PC-9 (cell line): Measurements from ENCODE around the gene KRTAP5-5.
"Not testable (repeated sequence)": the region's sequence is repeated elsewhere in the genome, so short reads cannot be mapped to it uniquely, and the experiment has no call there.

Source experiments
- EZH2 ChIP-seq: fragments of 200-600 bp; sonication (generic); IDR thresholded peaks from 2 replicates; pipeline ENCODE4 v1.8.0; 2017; ENCODE audit warnings: antibody characterized with exemption, low read depth
- TF ChIP-seq, protein P1 (sequence below): fragments of 200-600 bp; sonication (generic); conservative IDR thresholded peaks from 2 replicates; pipeline ENCODE4 v1.6.1; 2017; ENCODE audit warnings: mixed run types, antibody characterized with exemption, mild to moderate bottlenecking, moderate library complexity

- TF ChIP-seq, protein P1, sequence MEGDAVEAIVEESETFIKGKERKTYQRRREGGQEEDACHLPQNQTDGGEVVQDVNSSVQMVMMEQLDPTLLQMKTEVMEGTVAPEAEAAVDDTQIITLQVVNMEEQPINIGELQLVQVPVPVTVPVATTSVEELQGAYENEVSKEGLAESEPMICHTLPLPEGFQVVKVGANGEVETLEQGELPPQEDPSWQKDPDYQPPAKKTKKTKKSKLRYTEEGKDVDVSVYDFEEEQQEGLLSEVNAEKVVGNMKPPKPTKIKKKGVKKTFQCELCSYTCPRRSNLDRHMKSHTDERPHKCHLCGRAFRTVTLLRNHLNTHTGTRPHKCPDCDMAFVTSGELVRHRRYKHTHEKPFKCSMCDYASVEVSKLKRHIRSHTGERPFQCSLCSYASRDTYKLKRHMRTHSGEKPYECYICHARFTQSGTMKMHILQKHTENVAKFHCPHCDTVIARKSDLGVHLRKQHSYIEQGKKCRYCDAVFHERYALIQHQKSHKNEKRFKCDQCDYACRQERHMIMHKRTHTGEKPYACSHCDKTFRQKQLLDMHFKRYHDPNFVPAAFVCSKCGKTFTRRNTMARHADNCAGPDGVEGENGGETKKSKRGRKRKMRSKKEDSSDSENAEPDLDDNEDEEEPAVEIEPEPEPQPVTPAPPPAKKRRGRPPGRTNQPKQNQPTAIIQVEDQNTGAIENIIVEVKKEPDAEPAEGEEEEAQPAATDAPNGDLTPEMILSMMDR, result not testable (repeated sequence)
- not testable (repeated sequence) for TF ChIP-seq EZH2
Observed at GRCh38 chr11:1595994-1596575, 33.5 kb upstream of the KRTAP5-5 start.
